HepG2 (cell line): Measurements from ENCODE around the gene ADARB2. TPM values are rescaled to one million over a fixed set of nuclear protein-coding genes. Genes with fewer than 3 reads are reported as not detected.

Source experiments
- AHR ChIP-seq: IDR thresholded peaks from 2 replicates; pipeline ENCODE4 v1.6.1; 2018; ENCODE audit warnings: missing genetic modification reagents, missing compliant biosample characterization
- BHLHE40 ChIP-seq: IDR thresholded peaks from 2 replicates; pipeline ENCODE4 v1.6.1; 2011; ENCODE audit warnings: low read length, improper control_type of control experiment
- BRD4 ChIP-seq: sonication (generic); formaldehyde crosslinking; IDR thresholded peaks from 2 replicates; pipeline ENCODE4 v1.4.0; 2020; ENCODE audit warnings: missing genetic modification reagents
- CENPT ChIP-seq: sonication (generic); formaldehyde crosslinking; IDR thresholded peaks from 2 replicates; pipeline ENCODE4 v1.8.0; 2022; ENCODE audit warnings: low read depth, mild to moderate bottlenecking, moderate library complexity, missing genetic modification reagents
- EHMT2 ChIP-seq: fragments of 200-600 bp; sonication (generic); IDR thresholded peaks from 2 replicates; pipeline ENCODE4 v1.7.0; 2017; ENCODE audit warnings: antibody characterized with exemption, low read depth, low read length, borderline replicate concordance
- FOXM1 ChIP-seq: sonication (generic); formaldehyde crosslinking; IDR thresholded peaks from 2 replicates; pipeline ENCODE4 v1.5.0; 2020; ENCODE audit warnings: missing genetic modification reagents
- HNF4G ChIP-seq, 2 experiments: sonication (generic) in 1 of 2; formaldehyde crosslinking in 1 of 2; IDR thresholded peaks; 2 replicates each; pipeline versions ENCODE4 v1.4.0 to v1.6.1; 2011 to 2020; ENCODE audit warnings: borderline replicate concordance in 2 of 2, low read depth in 2 of 2, mild to moderate bottlenecking in 2 of 2, low read length in 1 of 2, missing genetic modification reagents in 1 of 2, moderate library complexity in 1 of 2
- HOXD1 ChIP-seq: sonication (generic); formaldehyde crosslinking; IDR thresholded peaks from 2 replicates; pipeline ENCODE4 v1.5.0; 2020; ENCODE audit warnings: missing genetic modification reagents
- NFE2L1 ChIP-seq: sonication (generic); formaldehyde crosslinking; IDR thresholded peaks from 2 replicates; pipeline ENCODE4 v1.4.0; 2020; ENCODE audit warnings: missing genetic modification reagents, mild to moderate bottlenecking, borderline replicate concordance
- PLRG1 ChIP-seq: fragments of 450-650 bp; conservative IDR thresholded peaks from 2 replicates; pipeline ENCODE4 v1.6.1; 2016
- REPIN1 ChIP-seq: sonication (generic); formaldehyde crosslinking; IDR thresholded peaks from 2 replicates; pipeline ENCODE4 v1.8.0; 2022; ENCODE audit warnings: missing genetic modification reagents, low read depth, mild to moderate bottlenecking, borderline replicate concordance
- ZC3H13 ChIP-seq: sonication (generic); formaldehyde crosslinking; IDR thresholded peaks from 2 replicates; pipeline ENCODE4 v1.8.1; 2023; ENCODE audit warnings: mild to moderate bottlenecking, missing genetic modification reagents, moderate library complexity
- ZNF124 ChIP-seq: sonication (generic); formaldehyde crosslinking; IDR thresholded peaks from 2 replicates; pipeline ENCODE4 v1.4.0; 2020; ENCODE audit warnings: missing genetic modification reagents
- ZNF20 ChIP-seq: sonication (generic); formaldehyde crosslinking; IDR thresholded peaks from 2 replicates; pipeline ENCODE4 v1.4.0; 2020; ENCODE audit warnings: mild to moderate bottlenecking, moderate library complexity, missing genetic modification reagents
- ZNF572 ChIP-seq: sonication (generic); formaldehyde crosslinking; IDR thresholded peaks from 2 replicates; pipeline ENCODE4 v1.5.1; 2020; ENCODE audit warnings: mild to moderate bottlenecking, missing genetic modification reagents
- ZNF660 ChIP-seq: sonication (generic); formaldehyde crosslinking; IDR thresholded peaks from 2 replicates; pipeline ENCODE4 v1.5.1; 2020; ENCODE audit warnings: mild to moderate bottlenecking, low read depth, missing genetic modification reagents, borderline replicate concordance
- ZNF703 ChIP-seq: sonication (generic); formaldehyde crosslinking; IDR thresholded peaks from 2 replicates; pipeline ENCODE4 v1.5.1; 2020; ENCODE audit warnings: missing genetic modification reagents, mild to moderate bottlenecking, moderate library complexity, borderline replicate concordance
- ZNF780A ChIP-seq: sonication (generic); formaldehyde crosslinking; IDR thresholded peaks from 2 replicates; pipeline ENCODE4 v1.8.0; 2022; ENCODE audit warnings: mild to moderate bottlenecking, missing genetic modification reagents, moderate library complexity
- polyA plus RNA-seq, 8 experiments: library from polyadenylated mRNA; depleted of rRNA in 3 of 8; stranded (reverse) in 7 of 8; unstranded in 1 of 8; fragments of >200 nt; fragmentation: Illumina TruSeq in 4 of 8; extraction: Trizol in 4 of 8; gene quantifications; 2 replicates each; pipeline versions ENCODE4 v1.2.1 to v1.2.3, GENCODE V29; 2011 to 2016; ENCODE audit warnings: low read depth in 4 of 8, missing spikeins in 1 of 8, mixed read lengths in 1 of 8; ENCODE audit not compliant: insufficient read depth in 1 of 8
- total RNA-seq, 5 experiments: library from RNA; depleted of rRNA; stranded (reverse); fragments of >200 nt; fragmentation: Illumina TruSeq; extraction: Trizol; gene quantifications; 2 replicates each; pipeline ENCODE4 v1.2.3, GENCODE V29; 2016; ENCODE audit warnings: low read depth in 1 of 5
- TF ChIP-seq, protein P1 (sequence below): sonication (generic); formaldehyde crosslinking; IDR thresholded peaks from 2 replicates; pipeline ENCODE4 v1.4.0; 2020; ENCODE audit warnings: missing genetic modification reagents, mild to moderate bottlenecking, borderline replicate concordance
- TF ChIP-seq, protein P2 (sequence below), 2 experiments: sonication (generic) in 1 of 2; formaldehyde crosslinking in 1 of 2; IDR thresholded peaks; 2 replicates each; pipeline versions ENCODE4 v1.5.1 to v1.6.1; 2011 to 2020; ENCODE audit warnings: borderline replicate concordance in 1 of 2, low read depth in 1 of 2, low read length in 1 of 2, mild to moderate bottlenecking in 1 of 2, missing genetic modification reagents in 1 of 2, moderate library complexity in 1 of 2
- TF ChIP-seq, protein P3 (sequence below): sonication (generic); formaldehyde crosslinking; IDR thresholded peaks from 2 replicates; pipeline ENCODE4 v1.4.0; 2020; ENCODE audit warnings: missing genetic modification reagents, low read depth, mild to moderate bottlenecking, borderline replicate concordance
- TF ChIP-seq, protein P4 (sequence below): sonication (generic); formaldehyde crosslinking; IDR thresholded peaks from 2 replicates; pipeline ENCODE4 v1.5.0; 2020; ENCODE audit warnings: missing genetic modification reagents

Gene ADARB2
- total and polyA plus RNA-seq, 2 of the 13 experiments (the other 11 are each of a cell fraction or from before 2014, with no cell fraction given), result not detected

DNA sequence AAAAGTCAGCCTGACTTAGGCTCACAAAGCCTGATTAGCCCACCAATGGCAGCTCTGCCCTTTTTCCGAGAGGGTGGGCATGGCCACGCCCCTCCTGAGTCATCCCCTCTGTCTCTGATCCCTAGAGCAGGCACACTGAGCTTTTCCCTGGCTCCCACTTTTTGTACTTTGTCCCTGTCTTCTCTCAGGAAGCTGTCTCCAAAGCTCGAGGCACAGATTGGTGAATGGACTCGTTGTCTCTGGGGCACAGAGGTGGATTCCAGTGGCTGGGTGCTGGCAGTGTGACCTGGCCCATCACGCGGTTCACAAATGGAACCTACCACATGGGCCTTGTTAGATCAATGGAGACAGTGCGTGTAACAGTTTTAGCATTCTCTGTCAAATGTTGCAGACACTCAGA lies 367.7 kb downstream of the ADARB2 start (continued):
- TF ChIP-seq ZNF703 (CRISPR knock-in tag), result no peak
- TF ChIP-seq, protein P1, sequence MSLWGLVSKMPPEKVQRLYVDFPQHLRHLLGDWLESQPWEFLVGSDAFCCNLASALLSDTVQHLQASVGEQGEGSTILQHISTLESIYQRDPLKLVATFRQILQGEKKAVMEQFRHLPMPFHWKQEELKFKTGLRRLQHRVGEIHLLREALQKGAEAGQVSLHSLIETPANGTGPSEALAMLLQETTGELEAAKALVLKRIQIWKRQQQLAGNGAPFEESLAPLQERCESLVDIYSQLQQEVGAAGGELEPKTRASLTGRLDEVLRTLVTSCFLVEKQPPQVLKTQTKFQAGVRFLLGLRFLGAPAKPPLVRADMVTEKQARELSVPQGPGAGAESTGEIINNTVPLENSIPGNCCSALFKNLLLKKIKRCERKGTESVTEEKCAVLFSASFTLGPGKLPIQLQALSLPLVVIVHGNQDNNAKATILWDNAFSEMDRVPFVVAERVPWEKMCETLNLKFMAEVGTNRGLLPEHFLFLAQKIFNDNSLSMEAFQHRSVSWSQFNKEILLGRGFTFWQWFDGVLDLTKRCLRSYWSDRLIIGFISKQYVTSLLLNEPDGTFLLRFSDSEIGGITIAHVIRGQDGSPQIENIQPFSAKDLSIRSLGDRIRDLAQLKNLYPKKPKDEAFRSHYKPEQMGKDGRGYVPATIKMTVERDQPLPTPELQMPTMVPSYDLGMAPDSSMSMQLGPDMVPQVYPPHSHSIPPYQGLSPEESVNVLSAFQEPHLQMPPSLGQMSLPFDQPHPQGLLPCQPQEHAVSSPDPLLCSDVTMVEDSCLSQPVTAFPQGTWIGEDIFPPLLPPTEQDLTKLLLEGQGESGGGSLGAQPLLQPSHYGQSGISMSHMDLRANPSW (CRISPR knock-in tag), result no peak
- TF ChIP-seq BRD4 (CRISPR knock-in tag), result no peak
- TF ChIP-seq ZNF780A, result no peak
- TF ChIP-seq BHLHE40, result no peak
- no peak for TF ChIP-seq ZNF20 (CRISPR knock-in tag)
- TF ChIP-seq, protein P2, sequence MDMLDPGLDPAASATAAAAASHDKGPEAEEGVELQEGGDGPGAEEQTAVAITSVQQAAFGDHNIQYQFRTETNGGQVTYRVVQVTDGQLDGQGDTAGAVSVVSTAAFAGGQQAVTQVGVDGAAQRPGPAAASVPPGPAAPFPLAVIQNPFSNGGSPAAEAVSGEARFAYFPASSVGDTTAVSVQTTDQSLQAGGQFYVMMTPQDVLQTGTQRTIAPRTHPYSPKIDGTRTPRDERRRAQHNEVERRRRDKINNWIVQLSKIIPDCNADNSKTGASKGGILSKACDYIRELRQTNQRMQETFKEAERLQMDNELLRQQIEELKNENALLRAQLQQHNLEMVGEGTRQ (IDR thresholded peaks at IDR 0.05; ENCODE audit: low read depth, low read length), result peak; percentile 74
- TF ChIP-seq, protein P2 (CRISPR knock-in tag; IDR thresholded peaks at IDR 0.05; ENCODE audit: borderline replicate concordance), result peak; percentile 58; the same call in 1 of the 2 replicates
- TF ChIP-seq FOXM1 (CRISPR knock-in tag), result no peak
- no peak for TF ChIP-seq REPIN1 (CRISPR knock-in tag)
- TF ChIP-seq CENPT, result no peak
- TF ChIP-seq, protein P3, sequence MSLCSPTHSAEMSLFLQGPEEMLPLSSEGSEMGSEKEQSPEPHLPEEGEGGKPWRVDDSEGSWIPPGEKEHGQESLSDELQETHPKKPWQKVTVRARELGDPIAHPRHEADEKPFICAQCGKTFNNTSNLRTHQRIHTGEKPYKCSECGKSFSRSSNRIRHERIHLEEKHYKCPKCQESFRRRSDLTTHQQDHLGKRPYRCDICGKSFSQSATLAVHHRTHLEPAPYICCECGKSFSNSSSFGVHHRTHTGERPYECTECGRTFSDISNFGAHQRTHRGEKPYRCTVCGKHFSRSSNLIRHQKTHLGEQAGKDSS, result no peak
- TF ChIP-seq AHR (CRISPR knock-in tag), result no peak
- TF ChIP-seq, protein P4, sequence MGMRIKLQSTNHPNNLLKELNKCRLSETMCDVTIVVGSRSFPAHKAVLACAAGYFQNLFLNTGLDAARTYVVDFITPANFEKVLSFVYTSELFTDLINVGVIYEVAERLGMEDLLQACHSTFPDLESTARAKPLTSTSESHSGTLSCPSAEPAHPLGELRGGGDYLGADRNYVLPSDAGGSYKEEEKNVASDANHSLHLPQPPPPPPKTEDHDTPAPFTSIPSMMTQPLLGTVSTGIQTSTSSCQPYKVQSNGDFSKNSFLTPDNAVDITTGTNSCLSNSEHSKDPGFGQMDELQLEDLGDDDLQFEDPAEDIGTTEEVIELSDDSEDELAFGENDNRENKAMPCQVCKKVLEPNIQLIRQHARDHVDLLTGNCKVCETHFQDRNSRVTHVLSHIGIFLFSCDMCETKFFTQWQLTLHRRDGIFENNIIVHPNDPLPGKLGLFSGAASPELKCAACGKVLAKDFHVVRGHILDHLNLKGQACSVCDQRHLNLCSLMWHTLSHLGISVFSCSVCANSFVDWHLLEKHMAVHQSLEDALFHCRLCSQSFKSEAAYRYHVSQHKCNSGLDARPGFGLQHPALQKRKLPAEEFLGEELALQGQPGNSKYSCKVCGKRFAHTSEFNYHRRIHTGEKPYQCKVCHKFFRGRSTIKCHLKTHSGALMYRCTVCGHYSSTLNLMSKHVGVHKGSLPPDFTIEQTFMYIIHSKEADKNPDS (CRISPR knock-in tag), result no peak
- no peak for TF ChIP-seq PLRG1
- no peak for TF ChIP-seq HNF4G (IDR thresholded peaks at IDR 0.05; ENCODE audit: borderline replicate concordance, low read depth, low read length)
- TF ChIP-seq HNF4G (CRISPR knock-in tag; IDR thresholded peaks at IDR 0.05; ENCODE audit: borderline replicate concordance, low read depth), result 0 out of 2 replicates have a peak, but pooled peaks have one; percentile 45
- TF ChIP-seq ZC3H13, result no peak
- no peak for TF ChIP-seq NFE2L1 (CRISPR knock-in tag)
- 0 out of 2 replicates have a peak, but pooled peaks have one; percentile 36 for TF ChIP-seq ZNF124
- TF ChIP-seq HOXD1 (CRISPR knock-in tag), result no peak
- TF ChIP-seq ZNF660 (CRISPR knock-in tag), result no peak
- TF ChIP-seq ZNF572, result no peak
- peak; percentile 76; the same call in 1 of the 2 replicates for TF ChIP-seq EHMT2
